ENCODE data around the gene CEACAM3. TPM values are rescaled to one million over a fixed set of nuclear protein-coding genes. Genes with fewer than 3 reads are reported as not detected.

The CEACAM3 gene
- total RNA-seq, 2 donors from 2014 or later: not detected

DNA sequence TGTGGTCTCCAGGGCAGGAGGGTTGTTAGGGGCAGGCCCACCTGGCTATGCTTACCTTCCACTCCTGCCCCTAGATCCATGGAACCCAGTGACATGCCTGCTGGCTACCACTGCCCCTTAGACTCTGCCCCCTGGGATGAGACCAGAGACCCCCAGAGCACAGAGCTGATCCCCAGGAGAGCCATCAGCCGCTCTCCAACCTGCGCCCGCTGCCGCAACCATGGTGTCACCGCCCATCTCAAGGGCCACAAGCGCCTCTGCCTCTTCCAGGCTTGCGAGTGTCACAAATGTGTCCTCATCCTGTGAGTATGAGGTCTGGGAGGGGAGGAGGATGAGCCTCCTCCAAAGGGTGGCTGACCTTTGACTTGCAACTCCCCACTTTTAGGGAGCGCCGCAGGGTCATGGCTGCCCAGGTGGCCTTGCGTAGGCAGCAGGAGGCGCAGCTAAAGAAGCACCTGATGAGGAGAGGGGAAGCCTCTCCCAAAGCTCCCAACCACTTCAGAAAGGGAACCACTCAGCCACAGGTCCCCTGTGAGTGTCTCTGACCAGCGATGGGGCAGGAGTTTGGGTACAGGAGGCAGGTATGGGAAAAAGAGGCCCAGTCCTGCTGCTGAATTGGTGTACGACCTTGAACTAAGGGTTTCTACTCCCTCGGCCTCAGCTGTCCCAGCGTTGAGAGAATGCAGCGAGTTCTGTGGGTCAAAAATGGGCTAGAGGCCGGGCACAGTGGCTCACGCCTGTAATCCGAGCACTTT lies 51.1 kb downstream of the CEACAM3 start:
- 89 to 92% methylated on average over 16 to 19 of the region's 19 CpGs for whole genome bisulfite sequencing, 2 experiments (ENCODE audit: insufficient coverage in 1 of 2, insufficient read length in 1 of 2)
- Mint-ChIP-seq H3K4me1 (peaks cover 12% of the 10 kb centered on the region), H3K27ac (no peak overlapping the region), H3K27me3 (ENCODE audit: insufficient read depth) (peaks cover 31% of the 10 kb centered on the region), H3K4me3 (no peak overlapping the region), H3K9me3 (peaks cover 6% of the 10 kb centered on the region), H3K36me3 (ENCODE audit: low read depth) (no peaks in the 10 kb centered on the region)
- Histone ChIP-seq H3K9ac (ENCODE audit: extremely low read depth, low read length, poor library complexity, severe bottlenecking) (no peak overlapping the region), H3K27me3 (ENCODE audit: control insufficient read depth, insufficient read depth, low read length, poor library complexity, severe bottlenecking) (peaks cover 2% of the 10 kb centered on the region), H3K36me3 (ENCODE audit: control insufficient read depth, insufficient read depth, low read length) (no peaks in the 10 kb centered on the region), H3K4me1 (ENCODE audit: control insufficient read depth, insufficient read depth, low read length) (peaks cover 2% of the 10 kb centered on the region), H3K4me3 (ENCODE audit: low read length) (no peak overlapping the region), H3K27ac (ENCODE audit: low read depth, low read length) (no peak overlapping the region), H3K9me3 (ENCODE audit: control insufficient read depth, low read length) (no peaks in the 10 kb centered on the region)
- no peak for DNase-seq
- TF ChIP-seq, protein P1, sequence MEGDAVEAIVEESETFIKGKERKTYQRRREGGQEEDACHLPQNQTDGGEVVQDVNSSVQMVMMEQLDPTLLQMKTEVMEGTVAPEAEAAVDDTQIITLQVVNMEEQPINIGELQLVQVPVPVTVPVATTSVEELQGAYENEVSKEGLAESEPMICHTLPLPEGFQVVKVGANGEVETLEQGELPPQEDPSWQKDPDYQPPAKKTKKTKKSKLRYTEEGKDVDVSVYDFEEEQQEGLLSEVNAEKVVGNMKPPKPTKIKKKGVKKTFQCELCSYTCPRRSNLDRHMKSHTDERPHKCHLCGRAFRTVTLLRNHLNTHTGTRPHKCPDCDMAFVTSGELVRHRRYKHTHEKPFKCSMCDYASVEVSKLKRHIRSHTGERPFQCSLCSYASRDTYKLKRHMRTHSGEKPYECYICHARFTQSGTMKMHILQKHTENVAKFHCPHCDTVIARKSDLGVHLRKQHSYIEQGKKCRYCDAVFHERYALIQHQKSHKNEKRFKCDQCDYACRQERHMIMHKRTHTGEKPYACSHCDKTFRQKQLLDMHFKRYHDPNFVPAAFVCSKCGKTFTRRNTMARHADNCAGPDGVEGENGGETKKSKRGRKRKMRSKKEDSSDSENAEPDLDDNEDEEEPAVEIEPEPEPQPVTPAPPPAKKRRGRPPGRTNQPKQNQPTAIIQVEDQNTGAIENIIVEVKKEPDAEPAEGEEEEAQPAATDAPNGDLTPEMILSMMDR (conservative IDR thresholded peaks at IDR 0.05): no peak

DNA sequence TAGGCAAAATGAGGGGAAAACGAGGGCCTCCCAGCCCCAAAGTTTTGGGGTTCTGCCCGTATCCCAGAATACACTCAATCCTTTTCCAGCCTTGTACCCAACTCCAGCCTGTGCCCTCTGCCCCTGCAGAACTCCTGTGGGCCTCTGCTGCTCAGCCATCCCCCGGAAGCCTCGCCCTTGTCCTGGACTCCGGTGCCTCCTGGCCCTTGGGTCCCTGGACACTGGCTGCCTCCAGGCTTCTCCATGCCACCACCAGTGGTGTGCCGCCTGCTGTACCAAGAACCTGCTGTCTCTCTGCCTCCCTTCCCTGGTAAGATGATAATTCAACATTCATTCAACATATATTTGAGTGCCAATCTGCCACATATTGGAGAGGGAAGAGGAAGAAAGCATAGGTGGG lies 52.3 kb downstream of the CEACAM3 start:
- Mint-ChIP-seq H3K4me3 (no peak overlapping the region), H3K36me3 (ENCODE audit: low read depth) (no peaks in the 10 kb centered on the region), H3K27ac (no peak overlapping the region), H3K9me3 (peaks cover 6% of the 10 kb centered on the region), H3K4me1 (peaks cover 12% of the 10 kb centered on the region), H3K27me3 (ENCODE audit: insufficient read depth) (peaks cover 39% of the 10 kb centered on the region)
- Histone ChIP-seq H3K27ac (ENCODE audit: low read depth, low read length) (no peak overlapping the region), H3K36me3 (ENCODE audit: control insufficient read depth, insufficient read depth, low read length) (no peaks in the 10 kb centered on the region), H3K9me3 (ENCODE audit: control insufficient read depth, low read length) (no peaks in the 10 kb centered on the region), H3K4me3 (ENCODE audit: low read length) (no peak overlapping the region), H3K4me1 (ENCODE audit: control insufficient read depth, insufficient read depth, low read length) (peaks cover 2% of the 10 kb centered on the region), H3K27me3 (ENCODE audit: control insufficient read depth, insufficient read depth, low read length, poor library complexity, severe bottlenecking) (peaks cover 12% of the 10 kb centered on the region), H3K9ac (ENCODE audit: extremely low read depth, low read length, poor library complexity, severe bottlenecking) (no peak overlapping the region)
- TF ChIP-seq, protein P1 (conservative IDR thresholded peaks at IDR 0.05): no peak
- no peak for DNase-seq
- 78 to 86% methylated on average over 3 to 6 of the region's 6 CpGs for WGBS, 2 experiments (ENCODE audit: insufficient coverage in 1 of 2, insufficient read length in 1 of 2)

DNA sequence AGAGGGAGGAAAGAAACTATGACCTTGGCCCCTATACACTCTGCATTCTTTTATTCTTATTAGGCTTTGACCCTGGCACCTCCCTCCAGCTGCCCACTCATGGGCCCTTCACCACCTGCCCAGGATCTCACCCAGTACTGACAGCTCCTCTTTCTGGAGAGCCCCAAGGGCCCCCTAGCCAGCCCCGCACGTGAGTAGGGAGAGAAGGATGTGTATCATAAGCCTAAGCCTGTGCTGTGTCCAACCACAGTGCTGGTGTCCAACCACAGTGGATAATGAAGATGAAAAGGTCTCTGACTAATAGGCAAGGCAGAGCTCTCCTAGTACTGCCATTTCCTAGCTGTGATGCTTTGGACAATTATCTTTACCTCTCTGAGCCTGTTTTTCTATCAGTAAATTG lies 52.7 kb downstream of the CEACAM3 start:
- no peak overlapping the region for H3K4me3 ChIP-seq (ENCODE audit: low read length)
- no peak overlapping the region for H3K27ac Mint-ChIP-seq
- no peaks in the 10 kb centered on the region for H3K9me3 ChIP-seq (ENCODE audit: control insufficient read depth, low read length)
- H3K27me3 Mint-ChIP-seq (ENCODE audit: insufficient read depth): peaks cover 38% of the 10 kb centered on the region
- H3K27ac ChIP-seq (ENCODE audit: low read depth, low read length): no peak overlapping the region
- no peaks in the 10 kb centered on the region for H3K36me3 ChIP-seq (ENCODE audit: control insufficient read depth, insufficient read depth, low read length)
- peaks cover 16% of the 10 kb centered on the region for H3K27me3 ChIP-seq (ENCODE audit: control insufficient read depth, insufficient read depth, low read length, poor library complexity, severe bottlenecking)
- no peak overlapping the region for H3K4me3 Mint-ChIP-seq
- H3K9me3 Mint-ChIP-seq: peaks cover 3% of the 10 kb centered on the region
- peaks cover 2% of the 10 kb centered on the region for H3K4me1 ChIP-seq (ENCODE audit: control insufficient read depth, insufficient read depth, low read length)
- TF ChIP-seq, protein P1 (conservative IDR thresholded peaks at IDR 0.05): no peak
- no peaks in the 10 kb centered on the region for H3K36me3 Mint-ChIP-seq (ENCODE audit: low read depth)
- DNase-seq: no peak
- H3K4me1 Mint-ChIP-seq: peaks cover 12% of the 10 kb centered on the region
- H3K9ac ChIP-seq (ENCODE audit: extremely low read depth, low read length, poor library complexity, severe bottlenecking): no peak overlapping the region
- WGBS, 2 experiments (ENCODE audit: insufficient coverage in 1 of 2, insufficient read length in 1 of 2): 88% methylated on average over 2 of the region's 2 CpGs; no CpG with 5 or more reads in 1 of the 2 experiments
